Urinary bladder (tissue), 4 donors: ENCODE data around the gene CCDC91. TPM values are rescaled to one million over a fixed set of nuclear protein-coding genes. Genes with fewer than 3 reads are reported as not detected.
"Not testable (repeated sequence)": the region's sequence is repeated elsewhere in the genome, so short reads cannot be mapped to it uniquely, and the experiment has no call there.

Experiments used
- DNase-seq: peaks from one replicate; pipeline ENCODE4 v3.0.0-alpha.2; 2015; ENCODE audit errors: extremely low spot score
- H3K27ac ChIP-seq: one replicate; pipeline ENCODE4 v1.5.1; 2013; ENCODE audit warnings: low read depth, mild to moderate bottlenecking, moderate library complexity
- H3K36me3 ChIP-seq: one replicate; pipeline ENCODE4 v1.6.1; 2013; ENCODE audit warnings: mild to moderate bottlenecking, moderate library complexity; ENCODE audit not compliant: insufficient read depth
- H3K4me1 ChIP-seq: one replicate; pipeline ENCODE4 v1.6.1; 2013; ENCODE audit warnings: mild to moderate bottlenecking, moderate library complexity; ENCODE audit not compliant: insufficient read depth
- H3K4me3 ChIP-seq: one replicate; pipeline ENCODE4 v1.5.1; 2013; ENCODE audit warnings: low read depth, low read length
- WGBS: extraction: QIAGEN DNeasy Blood & Tissue Kit; methylation state at CpG from one replicate; pipeline ENCODE4 v1.1.7; 2013; 5-methylcytosine and 5-hydroxymethylcytosine counted together
- polyA plus RNA-seq: library from polyadenylated mRNA; stranded (reverse); fragments of 200-250 nt; gene quantifications from one replicate; pipeline ENCODE4 v1.2.3, GENCODE V29; 2013
- total RNA-seq: library from RNA; depleted of rRNA; stranded (reverse); fragments of >200 nt; gene quantifications from one replicate; pipeline ENCODE4 v1.2.3, GENCODE V29; 2014
- donor health status: healthy with polysubstance abuse.
- donor health status: healthy.

CCDC91 gene
- total and polyA plus RNA-seq, 2 donors = 26.2 to 53.5 TPM

DNA sequence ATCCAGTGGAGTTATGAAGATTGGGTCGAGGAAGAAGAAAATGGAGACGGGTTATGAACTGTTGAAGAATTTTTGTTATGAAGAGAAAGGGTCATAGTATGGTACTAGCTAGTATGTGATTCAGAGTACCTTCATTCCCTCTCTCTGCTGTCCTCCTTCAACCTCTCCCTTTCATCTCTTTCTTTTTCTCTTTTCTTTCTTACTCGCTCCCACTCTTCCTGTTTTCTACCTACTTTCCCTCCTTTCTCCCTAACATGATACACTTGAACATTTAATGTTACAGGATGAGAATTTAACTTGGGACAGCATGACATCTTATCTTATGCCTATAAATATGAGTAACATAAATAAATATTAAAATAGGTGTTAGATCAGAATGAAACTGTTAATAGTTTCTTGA is 112.9 kb downstream of the CCDC91 start:
- no peak overlapping the region for H3K27ac ChIP-seq
- H3K36me3 ChIP-seq = peaks cover 2% of the 10 kb centered on the region
- 96% methylated on average over 3 of the region's 3 CpGs for WGBS
- no peak overlapping the region for H3K4me3 ChIP-seq
- no peaks in the 10 kb centered on the region for H3K4me1 ChIP-seq
- DNase-seq = no peak

DNA sequence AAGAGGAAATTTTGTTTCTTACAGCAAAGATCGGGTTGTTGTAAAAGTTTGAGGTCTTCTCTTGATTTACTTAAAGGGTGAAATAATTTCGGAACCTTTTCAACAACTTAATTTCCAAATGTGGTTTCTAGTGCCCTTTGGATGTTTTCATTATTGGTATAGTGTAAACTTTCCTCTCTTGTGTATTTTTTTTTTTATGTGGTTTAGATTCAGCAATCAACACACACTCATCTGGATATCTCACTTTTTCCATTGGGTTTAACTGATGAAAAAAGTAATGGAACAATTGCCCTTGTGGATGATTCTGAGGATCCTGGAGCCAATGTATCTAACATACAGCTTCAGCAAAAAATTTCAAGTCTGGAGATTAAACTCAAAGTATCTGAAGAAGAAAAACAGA is 116.3 kb downstream of the CCDC91 start:
- H3K4me3 ChIP-seq = no peak overlapping the region
- WGBS = 86% methylated on average over 2 of the region's 2 CpGs
- H3K36me3 ChIP-seq = peaks cover 2% of the 10 kb centered on the region
- H3K4me1 ChIP-seq = no peaks in the 10 kb centered on the region
- no peak for DNase-seq
- no peak overlapping the region for H3K27ac ChIP-seq

DNA sequence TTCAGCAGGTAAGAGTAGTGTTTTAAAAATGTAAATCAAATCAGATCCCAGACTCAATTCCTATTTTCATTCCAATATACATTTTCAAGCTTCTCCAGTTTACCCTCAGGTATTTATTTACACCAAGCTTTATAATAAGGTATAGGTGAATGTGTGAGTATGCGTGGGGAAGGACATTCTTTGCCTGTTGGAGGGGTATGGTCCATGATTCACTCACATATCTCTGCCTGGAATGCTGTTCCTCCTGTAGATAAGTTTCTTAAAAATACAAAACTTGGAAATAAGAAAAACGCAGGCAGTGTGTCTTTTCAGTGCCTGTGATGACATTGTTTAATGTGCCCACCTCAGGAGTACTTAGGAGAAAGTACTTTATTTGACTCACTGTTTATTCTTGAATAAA is 118.6 kb downstream of the CCDC91 start:
- no peak for DNase-seq
- Histone ChIP-seq H3K4me1 (no peaks in the 10 kb centered on the region), H3K27ac (no peak overlapping the region), H3K4me3 (no peak overlapping the region), H3K36me3 (peaks cover 2% of the 10 kb centered on the region)
- 84% methylated on average over 2 of the region's 2 CpGs for WGBS

DNA sequence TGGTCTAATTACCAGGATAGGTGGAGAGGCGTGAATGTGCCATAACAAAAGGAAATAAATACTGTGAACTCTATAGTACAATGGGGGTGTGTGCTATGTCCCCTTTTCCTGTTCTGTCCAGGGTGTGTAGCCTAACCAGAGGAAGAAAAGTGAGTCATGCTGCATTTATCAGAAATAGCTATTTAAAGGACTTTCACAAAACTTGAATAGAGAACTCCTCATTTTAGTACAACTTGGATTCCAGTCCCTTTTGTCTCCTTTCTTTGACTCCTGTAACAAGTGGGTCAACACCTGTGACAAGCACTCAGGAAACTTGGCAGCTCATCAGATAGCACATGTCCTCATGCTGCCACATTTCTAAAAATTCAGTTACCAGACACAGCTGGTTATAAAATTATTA is 123.4 kb downstream of the CCDC91 start:
- Histone ChIP-seq H3K36me3 (no peaks in the 10 kb centered on the region), H3K4me1 (no peaks in the 10 kb centered on the region), H3K27ac (no peak overlapping the region), H3K4me3 (no peak overlapping the region)
- 93% methylated on average over 1 of the region's 1 CpG for WGBS
- no peak for DNase-seq

DNA sequence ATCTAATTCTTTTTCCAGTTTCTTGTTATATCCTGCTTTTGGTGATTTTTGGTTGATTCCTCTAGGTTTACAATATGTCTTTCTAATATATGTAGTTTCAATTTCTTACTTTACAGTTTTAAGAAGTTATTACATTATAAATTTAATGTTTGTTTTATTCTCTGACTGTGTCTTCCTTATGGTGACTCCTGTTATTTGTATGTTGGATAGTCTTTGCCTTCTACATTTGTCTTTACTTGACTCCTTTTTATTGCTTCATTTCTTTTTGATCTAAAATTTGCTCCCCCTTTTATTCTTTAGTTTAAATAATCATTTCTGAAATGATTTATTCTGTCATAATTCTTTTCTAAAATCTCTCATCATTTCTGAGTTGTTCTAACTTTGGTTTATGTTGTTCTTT is 125.8 kb downstream of the CCDC91 start:
- Histone ChIP-seq H3K27ac (no peak overlapping the region), H3K4me1 (no peaks in the 10 kb centered on the region), H3K4me3 (no peak overlapping the region), H3K36me3 (no peaks in the 10 kb centered on the region)
- no peak for DNase-seq

DNA sequence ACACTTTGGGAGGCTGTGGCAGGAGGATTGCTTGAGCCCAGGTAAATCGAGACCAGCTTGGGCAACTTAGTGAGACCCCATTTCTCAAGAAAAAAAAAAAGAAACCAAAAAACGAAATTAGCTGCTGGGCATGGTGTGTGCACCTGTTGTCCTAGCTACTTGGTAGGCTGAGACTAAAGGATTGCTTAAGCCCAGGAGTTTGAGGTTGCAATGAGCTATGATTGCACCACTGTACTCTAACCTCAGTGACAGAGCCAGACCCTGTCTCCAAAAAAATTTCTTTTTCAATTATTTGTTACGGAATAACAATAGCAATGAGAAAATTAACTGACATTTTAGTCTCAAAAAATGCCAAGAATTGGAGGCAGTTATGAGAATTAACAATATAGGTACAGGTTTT is 128.0 kb downstream of the CCDC91 start:
- no peak overlapping the region for H3K27ac ChIP-seq
- no peak for DNase-seq
- H3K4me3 ChIP-seq = no peak overlapping the region
- no peaks in the 10 kb centered on the region for H3K4me1 ChIP-seq
- WGBS = 96% methylated on average over 3 of the region's 3 CpGs
- H3K36me3 ChIP-seq = no peaks in the 10 kb centered on the region

DNA sequence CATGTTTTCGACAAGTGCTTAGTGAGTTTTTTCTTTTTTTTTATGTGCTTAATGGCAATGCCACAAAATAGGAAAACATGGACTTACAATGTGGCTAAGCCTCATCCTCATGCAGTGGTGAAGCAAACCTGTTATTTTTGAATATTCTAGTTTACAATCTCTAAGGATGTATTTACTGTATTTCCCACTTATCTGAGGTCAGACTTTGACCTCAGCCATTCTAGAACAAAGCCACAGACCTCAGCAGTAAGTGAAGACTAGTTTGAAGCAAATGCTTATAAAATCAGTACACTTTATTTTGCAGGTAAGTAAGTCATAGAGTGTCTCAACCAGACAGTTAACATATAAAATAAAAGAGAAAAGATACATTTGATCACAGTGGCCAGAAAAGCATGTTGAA is 130.1 kb downstream of the CCDC91 start:
- H3K4me3 ChIP-seq = no peak overlapping the region
- no peaks in the 10 kb centered on the region for H3K36me3 ChIP-seq
- 72% methylated on average over 1 of the region's 1 CpG for WGBS
- no peak overlapping the region for H3K27ac ChIP-seq
- DNase-seq = no peak
- H3K4me1 ChIP-seq = no peaks in the 10 kb centered on the region

DNA sequence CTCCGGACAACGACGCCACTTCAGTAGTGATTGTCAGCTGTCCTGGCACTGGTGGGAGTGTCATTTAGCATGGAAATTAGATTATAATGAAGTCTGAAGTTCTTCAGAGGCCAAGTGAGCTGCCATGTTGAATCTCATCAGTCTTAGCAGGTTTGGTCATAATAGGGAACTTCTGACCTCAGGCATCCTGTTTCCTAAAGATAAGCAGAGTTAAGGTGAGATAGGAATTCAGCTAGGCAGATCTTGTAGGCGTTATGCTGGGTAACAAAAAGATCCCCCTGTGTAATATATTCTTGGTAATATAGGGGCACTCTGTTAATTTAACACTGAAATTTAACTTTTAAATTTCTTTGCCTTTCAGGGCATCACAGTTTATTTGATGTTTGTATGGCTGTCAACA is 137.5 kb downstream of the CCDC91 start:
- no peak for DNase-seq
- WGBS = 95% methylated on average over 4 of the region's 4 CpGs
- H3K4me3 ChIP-seq = no peak overlapping the region
- H3K27ac ChIP-seq = no peak overlapping the region
- H3K36me3 ChIP-seq = no peaks in the 10 kb centered on the region
- no peaks in the 10 kb centered on the region for H3K4me1 ChIP-seq

DNA sequence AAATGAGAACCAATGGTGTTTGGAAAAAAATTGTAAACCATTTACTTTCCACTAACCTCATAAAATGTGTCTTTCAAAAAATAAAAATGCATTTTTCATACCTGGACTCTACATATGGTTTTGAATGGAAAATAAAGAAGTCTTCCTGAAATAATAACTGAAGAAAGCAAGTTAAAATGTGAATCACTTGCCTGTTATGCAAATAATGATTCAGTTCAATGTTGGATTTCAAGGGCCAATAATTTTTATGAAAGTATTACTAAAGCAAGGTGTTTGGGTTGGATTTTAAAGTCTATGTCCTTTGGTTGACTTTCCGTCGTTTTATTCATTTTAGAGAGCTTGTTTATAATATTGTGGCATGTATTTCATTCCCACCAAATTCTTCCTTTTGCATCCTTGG is 138.7 kb downstream of the CCDC91 start:
- no peak overlapping the region for H3K4me3 ChIP-seq
- no peak for DNase-seq
- H3K27ac ChIP-seq = no peak overlapping the region
- WGBS = 89% methylated on average over 2 of the region's 2 CpGs
- no peaks in the 10 kb centered on the region for H3K4me1 ChIP-seq
- H3K36me3 ChIP-seq = no peaks in the 10 kb centered on the region

DNA sequence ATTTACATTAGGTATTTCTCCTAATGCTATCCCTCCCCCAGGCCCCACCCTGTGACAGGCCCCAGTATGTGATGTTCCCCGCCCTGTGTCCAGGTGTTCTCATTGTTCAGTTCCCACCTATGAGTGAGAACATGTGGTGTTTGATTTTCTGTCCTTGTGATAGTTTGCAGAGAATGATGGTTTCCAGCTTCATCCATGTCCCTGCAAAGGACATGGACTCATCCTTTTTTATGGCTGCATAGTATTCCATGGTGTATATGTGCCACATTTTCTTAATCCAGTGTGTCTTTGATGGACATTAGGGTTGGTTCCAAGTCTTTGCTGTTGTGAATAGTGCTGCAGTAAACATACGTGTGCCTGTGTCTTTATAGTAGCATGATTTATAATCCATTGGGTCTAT is 139.5 kb downstream of the CCDC91 start:
- not testable (repeated sequence) for DNase-seq, H3K36me3 ChIP-seq, H3K4me1 ChIP-seq, H3K27ac ChIP-seq, H3K4me3 ChIP-seq
- 96% methylated on average over 2 of the region's 2 CpGs for WGBS

DNA sequence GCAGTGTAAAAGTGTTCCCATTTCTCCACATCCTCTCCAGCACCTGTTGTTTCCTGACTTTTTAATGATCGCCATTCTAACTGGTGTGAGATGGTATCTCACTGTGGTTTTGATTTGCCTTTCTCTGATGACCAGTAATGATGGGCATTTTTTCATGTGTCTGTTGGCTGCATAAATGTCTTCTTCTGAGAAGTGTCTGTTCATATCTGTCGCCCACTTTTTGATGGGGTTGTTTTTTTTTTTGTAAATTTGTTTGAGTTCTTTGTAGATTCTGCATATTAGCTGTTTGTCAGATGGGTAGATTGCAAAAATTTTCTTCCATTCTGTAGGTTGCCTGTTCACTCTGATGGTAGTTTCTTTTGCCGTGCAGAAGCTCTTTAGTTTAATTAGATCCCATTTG is 140.0 kb downstream of the CCDC91 start:
- H3K4me1 ChIP-seq, H3K36me3 ChIP-seq, H3K27ac ChIP-seq, DNase-seq, H3K4me3 ChIP-seq: not testable (repeated sequence)
- WGBS = 91% methylated on average over 3 of the region's 3 CpGs

DNA sequence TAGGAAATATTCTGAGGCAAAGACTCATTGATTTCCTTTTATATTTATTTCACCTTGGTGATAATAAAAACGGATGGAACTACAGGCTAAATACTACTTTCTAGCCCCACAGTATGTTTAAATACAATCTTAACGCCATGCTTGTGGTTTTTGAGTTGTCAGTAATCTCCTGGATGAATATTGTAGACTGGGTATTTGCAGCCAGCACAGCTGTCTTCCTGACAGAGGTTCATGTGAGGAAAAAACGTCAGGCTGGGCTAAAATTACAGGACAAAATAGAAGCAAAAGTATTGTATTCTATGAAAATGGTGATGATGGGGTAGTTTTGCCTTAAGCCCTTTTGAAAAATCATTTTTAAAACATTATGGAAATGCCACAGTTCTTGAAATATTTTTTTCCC is 140.9 kb downstream of the CCDC91 start:
- 42% methylated on average over 3 of the region's 3 CpGs for WGBS
- no peak for DNase-seq

DNA sequence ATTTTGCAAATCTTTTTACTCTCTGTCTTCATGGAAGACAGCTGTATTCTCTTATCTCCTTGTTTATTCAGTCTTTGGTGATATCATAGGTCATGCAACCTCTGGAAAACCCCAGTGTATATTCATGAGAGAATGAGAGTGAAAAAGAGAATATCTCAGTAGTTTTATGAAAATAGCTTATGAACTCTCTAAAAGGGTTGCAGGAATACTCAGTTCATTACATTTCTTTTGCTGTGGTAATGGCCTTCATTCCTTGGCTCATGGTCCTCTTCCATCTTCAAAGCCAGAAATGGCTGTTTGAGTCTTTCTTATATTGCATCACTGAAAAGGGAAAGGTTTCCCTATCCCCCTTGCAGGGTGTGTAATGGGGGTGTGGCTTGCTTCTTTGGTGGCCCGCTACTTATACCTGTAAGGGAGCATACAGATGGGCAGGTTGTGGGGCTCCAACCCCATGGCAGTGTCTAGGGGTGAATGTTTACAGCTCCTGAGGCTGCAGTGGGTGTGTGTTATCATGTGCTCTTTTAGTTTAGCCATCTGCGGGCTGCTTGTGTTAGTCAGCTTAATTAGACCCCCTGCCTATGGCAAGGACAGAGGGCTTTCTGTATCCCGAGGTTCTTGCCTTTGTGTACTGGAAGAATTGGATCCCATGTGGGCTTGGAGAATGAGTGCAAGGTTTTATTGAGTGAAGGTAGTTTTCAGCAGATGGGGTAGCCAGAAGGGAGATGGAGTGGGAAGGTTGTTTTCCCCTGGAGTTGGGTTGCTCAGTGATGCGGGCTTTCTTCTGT is 150.2 kb downstream of the CCDC91 start:
- DNase-seq = no peak
- Histone ChIP-seq H3K4me1 (no peaks in the 10 kb centered on the region), H3K4me3 (no peak overlapping the region), H3K27ac (no peak overlapping the region), H3K36me3 (no peaks in the 10 kb centered on the region)
- 68% methylated on average over 4 of the region's 4 CpGs for WGBS

More for the DNA sequence above, 140.9 kb downstream of the CCDC91 start:
- Histone ChIP-seq H3K4me1 (no peaks in the 10 kb centered on the region), H3K27ac (no peak overlapping the region), H3K36me3 (no peaks in the 10 kb centered on the region), H3K4me3 (no peak overlapping the region)

DNA sequence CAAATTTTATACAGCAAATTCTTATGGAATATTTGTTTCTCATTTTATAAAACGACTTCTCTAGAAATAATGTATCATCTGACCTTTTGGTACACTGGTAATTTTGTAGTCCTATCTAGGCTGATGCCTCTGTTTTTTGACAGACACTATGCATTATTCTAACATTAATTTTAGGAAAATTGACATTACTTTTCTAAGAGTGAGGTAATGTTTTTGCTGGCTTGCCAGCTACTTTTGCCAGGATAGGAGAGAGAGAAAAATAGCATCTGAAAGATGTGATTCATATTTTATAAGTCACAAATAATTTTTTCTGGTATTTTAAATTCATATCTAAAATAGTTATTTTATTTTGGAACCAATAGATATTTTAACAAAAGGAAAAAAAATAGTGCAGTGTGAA is 153.5 kb downstream of the CCDC91 start:
- WGBS = 80% methylated on average over 1 of the region's 1 CpG
- Histone ChIP-seq H3K36me3 (no peaks in the 10 kb centered on the region), H3K4me3 (no peak overlapping the region), H3K4me1 (no peaks in the 10 kb centered on the region), H3K27ac (no peak overlapping the region)
- DNase-seq = no peak

DNA sequence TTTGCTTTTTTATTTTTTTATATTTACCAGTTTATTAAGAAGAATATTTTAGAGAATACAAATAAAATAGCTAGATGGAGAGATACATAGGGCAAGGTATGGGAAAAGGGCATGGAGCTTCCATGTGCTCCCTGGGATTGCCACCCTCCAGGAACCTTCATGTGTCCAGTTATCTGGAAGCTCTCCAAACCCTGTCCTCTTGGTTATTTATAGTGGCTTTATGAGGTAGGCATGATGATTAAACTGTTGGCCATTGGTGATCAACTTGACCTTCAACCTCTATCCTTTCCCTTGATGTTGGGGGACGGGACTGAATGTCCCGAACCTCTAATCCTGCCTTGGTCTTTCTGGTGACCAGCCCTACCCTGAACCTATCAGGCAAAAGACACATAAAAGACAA is 156.3 kb downstream of the CCDC91 start:
- no peaks in the 10 kb centered on the region for H3K4me1 ChIP-seq
- WGBS = 95% methylated on average over 2 of the region's 2 CpGs
- DNase-seq = no peak
- H3K4me3 ChIP-seq = no peak overlapping the region
- H3K36me3 ChIP-seq = no peaks in the 10 kb centered on the region
- no peak overlapping the region for H3K27ac ChIP-seq
